ENCODE measurements around the gene XCR1. TPM values are rescaled to one million over a fixed set of nuclear protein-coding genes. Genes with fewer than 3 reads are reported as not detected.

The XCR1 gene
- total and polyA plus RNA-seq, 2 of the 8 experiments (the other 6 are each of a cell fraction or from before 2014, with no cell fraction given) = 0.53 TPM; not detected in 1

- 86% methylated on average over 7 of the region's 8 CpGs; no CpG with 5 or more reads in 1 of the 2 experiments for WGBS, 2 experiments (ENCODE audit: extremely low coverage in 1 of 2, insufficient coverage in 1 of 2, insufficient read length in 1 of 2, insufficient replicate concordance in 2 of 2, low coverage in 1 of 2, low lambda C conversion rate in 2 of 2, missing lambda C conversion rate in 1 of 2)
- no peak overlapping the region for H4K5ac ChIP-seq (ENCODE audit: insufficient read length, low read depth, low read length)
- no peak overlapping the region for H3K23ac ChIP-seq (ENCODE audit: insufficient read length)
- H2AK5ac ChIP-seq (ENCODE audit: low read depth, low read length) = no peak overlapping the region
- DNase-seq (ENCODE audit: low read depth in 1 of 2, low spot score in 2 of 2) = no peak
- no peak overlapping the region for H3K4ac ChIP-seq (replicated peaks; ENCODE audit: insufficient read length, low read depth, low read length)
- no peak overlapping the region for H3K4me2 ChIP-seq (ENCODE audit: insufficient read depth in 1 of 2, low read depth in 2 of 2, low read length in 2 of 2)
- H3K14ac ChIP-seq (ENCODE audit: insufficient read length) = no peak overlapping the region
- no peaks in the 10 kb centered on the region for H3K9me3 ChIP-seq (ENCODE audit: insufficient read depth in 2 of 2, low read depth in 1 of 2, low read length in 1 of 2)
- no peak overlapping the region; the same call in 1 of the 2 replicates for H2AFZ ChIP-seq (ENCODE audit: low read length)
- ChIA-PET POLR2A (ENCODE audit: partially characterized antibody) (no interaction called here), CTCF (ENCODE audit: partially characterized antibody) (interaction anchor here (0.6 to 7.1 kb wide), 7 partner anchors 12 to 558 kb away, joined by 3 to 92 read pairs (median 5); partner anchors contain the start of gene CCR1)
- no peaks in the 10 kb centered on the region for H3K79me1 ChIP-seq (ENCODE audit: low read depth, low read length)
- H3K27me3 ChIP-seq (replicated peaks in 1 of 4; ENCODE audit: control insufficient read depth in 3 of 4, extremely low read depth in 1 of 4, insufficient read depth in 3 of 4, low read length in 3 of 4) = no peaks in the 10 kb centered on the region
- no peaks in the 10 kb centered on the region for H3K23me2 ChIP-seq (ENCODE audit: low read depth, low read length)
- no peak overlapping the region for H4K8ac ChIP-seq (ENCODE audit: extremely low read depth, insufficient read depth, low read length)
- H2BK12ac ChIP-seq (ENCODE audit: low read depth, low read length) = no peak overlapping the region
- H3K18ac ChIP-seq (ENCODE audit: extremely low read depth, low read length) = no peak overlapping the region
- no peak overlapping the region for H2BK20ac ChIP-seq (ENCODE audit: low read length)
- H3K27ac ChIP-seq (ENCODE audit: low read depth, low read length) = no peak overlapping the region
- no peak for FAIRE-seq
- H3K4me3 ChIP-seq (ENCODE audit: extremely low read depth in 1 of 4, insufficient read depth in 2 of 4, low read depth in 3 of 4, low read length in 4 of 4) = no peak overlapping the region
- no peaks in the 10 kb centered on the region for H4K20me1 ChIP-seq (replicated peaks in 1 of 2; ENCODE audit: control insufficient read depth in 1 of 2, insufficient read depth in 2 of 2, low read length in 2 of 2)
- H3K56ac ChIP-seq (replicated peaks; ENCODE audit: insufficient read length, low read depth, low read length) = no peak overlapping the region
- H3K4me1 ChIP-seq (replicated peaks in 1 of 4; ENCODE audit: control insufficient read depth in 3 of 4, insufficient read depth in 4 of 4, low read length in 3 of 4) = peaks cover 2 to 5% (median 3%) of the 10 kb centered on the region in 4 experiments; a peak in 3 of 7 replicates
- H2BK5ac ChIP-seq (ENCODE audit: low read depth, low read length) = no peak overlapping the region
- H2BK120ac ChIP-seq (replicated peaks; ENCODE audit: low read depth, low read length) = no peak overlapping the region
- H4K91ac ChIP-seq (replicated peaks; ENCODE audit: insufficient read length, low read length) = no peak overlapping the region
- no peak overlapping the region for H2BK15ac ChIP-seq (ENCODE audit: low read length)
- no peaks in the 10 kb centered on the region for H3K36me3 ChIP-seq (ENCODE audit: control insufficient read depth in 2 of 4, insufficient read depth in 4 of 4, low read length in 3 of 4)
- no peaks in the 10 kb centered on the region for H3K79me2 ChIP-seq (ENCODE audit: control insufficient read depth in 1 of 2, insufficient read depth in 2 of 2, low read length in 2 of 2)
- no peak overlapping the region for H3K9ac ChIP-seq (replicated peaks in 1 of 4; ENCODE audit: extremely low read depth in 1 of 4, low read depth in 3 of 4, low read length in 3 of 4)
- TF ChIP-seq GTF2F1 (IDR thresholded peaks at IDR 0.05; ENCODE audit: borderline replicate concordance, low read depth, low read length) (no peak), RBBP5 (IDR thresholded peaks at IDR 0.05; ENCODE audit: borderline replicate concordance, low read depth, low read length) (no peak), JUN (IDR thresholded peaks at IDR 0.05; ENCODE audit: low read depth, low read length) (no peak), BCL11A (IDR thresholded peaks at IDR 0.05; ENCODE audit: low read depth in 2 of 2, low read length in 2 of 2) (no peak), EZH2 (IDR thresholded peaks at IDR 0.05; ENCODE audit: low read depth, low read length, severe bottlenecking) (no peak), HDAC6 (IDR thresholded peaks at IDR 0.05; ENCODE audit: low read depth, low read length) (no peak), FOSL1 (IDR thresholded peaks at IDR 0.05; ENCODE audit: insufficient read depth, low read depth, low read length) (no peak), SP4 (IDR thresholded peaks at IDR 0.05; ENCODE audit: low read length) (no peak), POU5F1 (IDR thresholded peaks at IDR 0.05; ENCODE audit: low read depth, low read length) (no peak), SIN3A (conservative IDR thresholded peaks at IDR 0.05 in 1 of 2, IDR thresholded peaks at IDR 0.05 in 1 of 2; ENCODE audit: low read depth in 1 of 2, low read length in 2 of 2) (no peak), ASH2L (IDR thresholded peaks at IDR 0.05; ENCODE audit: low read length) (no peak), RFX5 (IDR thresholded peaks at IDR 0.05; ENCODE audit: borderline replicate concordance, low read depth, low read length) (no peak)
These were observed 38.5 kb upstream of the XCR1 start for GRCh38 chr3:46065750-46066256.

All from H1 (cell line).